ENCODE measurements around the gene PPIL6. TPM values are rescaled to one million over a fixed set of nuclear protein-coding genes. Genes with fewer than 3 reads are reported as not detected.
A peak's percentile ranks its signal among the peaks of the same experiment; 100 is the strongest.

Gene PPIL6
- total RNA-seq, 4 donors from 2014 or later, result 2.3 to 7.4 (median 4.1) TPM

GRCh38 chr6:109457562-109457996, 17.2 kb upstream of the PPIL6 start:
- TF ChIP-seq CTCF (IDR thresholded peaks at IDR 0.05), result no peak
- DNase-seq (ENCODE audit: low spot score) (no peak), ATAC-seq (ENCODE audit: low FRiP score) (no peak)

DNA sequence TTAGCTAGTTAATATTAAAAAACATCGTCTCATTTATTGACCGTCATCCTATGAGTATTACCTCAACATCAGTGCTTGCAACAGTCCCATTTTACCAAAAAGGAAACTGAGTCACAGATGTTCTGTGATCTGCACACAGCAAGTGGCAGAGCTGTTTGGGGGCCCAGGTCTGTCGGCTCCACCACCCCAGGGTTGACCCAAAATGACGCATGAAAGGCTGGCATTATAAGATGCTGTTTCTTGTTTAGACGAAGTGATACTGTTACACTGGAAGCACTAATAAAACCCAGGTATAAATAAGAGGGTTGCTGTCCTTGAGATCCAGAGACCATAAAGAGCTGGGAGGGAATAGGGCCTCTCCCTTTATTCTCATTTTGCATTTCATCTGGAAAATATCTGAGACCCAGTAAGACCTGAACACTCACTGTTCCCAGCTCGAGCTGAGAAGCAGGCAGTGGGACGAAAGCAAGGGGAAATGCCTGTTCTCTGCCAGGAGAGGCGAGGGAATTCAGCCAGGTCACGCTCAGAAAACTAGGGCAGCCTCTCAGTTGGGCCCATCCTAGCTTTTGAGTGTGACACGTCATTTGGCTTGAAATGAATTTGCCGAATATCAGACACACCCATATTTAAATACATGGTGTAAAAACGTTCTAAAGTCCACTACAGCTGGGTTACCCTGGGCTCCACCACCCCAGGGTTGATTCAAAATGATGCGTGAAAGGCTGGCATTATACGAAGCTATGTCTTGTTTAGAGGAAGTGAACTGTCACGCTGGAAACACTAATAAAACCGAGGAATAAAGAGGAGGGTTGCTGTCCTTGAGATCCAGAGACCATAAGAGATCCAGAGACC, 16.5 kb upstream of the PPIL6 start:
- no peak for ATAC-seq (ENCODE audit: low FRiP score)
- no peak for DNase-seq (ENCODE audit: low spot score)
- no peak for TF ChIP-seq CTCF (IDR thresholded peaks at IDR 0.05)

DNA sequence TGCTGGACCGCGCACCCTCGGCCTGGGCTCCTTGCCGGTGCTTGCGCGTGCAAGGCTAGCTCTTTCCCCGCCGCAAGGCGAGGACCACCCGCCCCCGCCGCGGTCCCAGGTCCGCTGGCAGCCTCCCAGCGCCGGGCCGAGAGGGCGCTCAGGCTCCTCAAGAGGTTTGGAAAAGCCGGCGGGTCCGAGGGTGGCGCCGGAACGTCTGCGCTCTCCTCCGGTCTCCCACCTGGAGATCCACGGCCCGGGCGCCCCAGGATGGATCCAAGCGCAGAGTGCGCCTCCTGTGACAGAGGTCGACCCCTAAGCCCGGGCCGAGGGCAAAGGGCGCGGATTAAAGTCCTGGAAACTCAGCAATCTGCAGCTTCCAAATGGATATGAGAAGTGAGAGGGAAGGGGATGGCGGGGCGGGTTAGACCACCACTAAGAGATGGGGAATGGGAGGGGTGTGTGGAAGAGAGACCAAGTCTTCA, 15.7 kb upstream of the PPIL6 start:
- ATAC-seq (ENCODE audit: low FRiP score) (peak; percentile 6), DNase-seq (ENCODE audit: low spot score) (no peak)
- TF ChIP-seq CTCF (IDR thresholded peaks at IDR 0.05), result no peak

GRCh38 chr6:109455437-109456110, 15.1 kb upstream of the PPIL6 start, which contains the start of gene MICAL1:
MICAL1 (minus strand) TSS chr6:109455772; CDS start chr6:109454196, 1,576 bp downstream.
- DNase-seq (ENCODE audit: low spot score) (no peak), ATAC-seq (ENCODE audit: low FRiP score) (peak; percentile 75)
- no peak for TF ChIP-seq CTCF (IDR thresholded peaks at IDR 0.05)

GRCh38 chr6:109454496-109455436, 14.3 kb upstream of the PPIL6 start:
- DNase-seq (ENCODE audit: low spot score) (no peak), ATAC-seq (ENCODE audit: low FRiP score) (no peak)
- TF ChIP-seq CTCF (IDR thresholded peaks at IDR 0.05), result no peak
